Erythroblast (primary cell): ENCODE data around the gene SLC45A2.

ENCODE experiments used
- GATA1 ChIP-seq: IDR thresholded peaks from 2 replicates; pipeline ENCODE4 v1.6.1; 2011; ENCODE audit warnings: low read depth, mild to moderate bottlenecking, control low read depth, low read length, moderate library complexity
- POLR2A ChIP-seq: IDR thresholded peaks from 2 replicates; pipeline ENCODE4 v1.6.1; 2011; ENCODE audit warnings: mild to moderate bottlenecking, low read length

GRCh38 chr5:33939556-33940262, 44.8 kb downstream of the SLC45A2 start:
- TF ChIP-seq POLR2A (no peak), GATA1 (no peak)
